Endothelial cell of umbilical vein (primary cell): Measurements from ENCODE around the gene OLA1.

ENCODE experiments used
- CTCF ChIP-seq, 2 donors: IDR thresholded peaks; 1 replicate in 1 of 2; 2 replicates in 1 of 2; pipeline ENCODE4 v1.5.1; 2011; ENCODE audit warnings: low read length in 2 of 2, mild to moderate bottlenecking in 2 of 2, moderate library complexity in 2 of 2, control low read depth in 1 of 2, inconsistent platforms in 1 of 2, low read depth in 1 of 2; ENCODE audit not compliant: insufficient read depth in 1 of 2; ENCODE audit errors: extremely low read depth in 1 of 2
- EZH2 ChIP-seq: IDR thresholded peaks from 2 replicates; pipeline ENCODE4 v1.6.1; 2012; ENCODE audit warnings: borderline replicate concordance, low read depth, mild to moderate bottlenecking, moderate library complexity, low read length, inconsistent platforms; ENCODE audit not compliant: severe bottlenecking
- FOS ChIP-seq: IDR thresholded peaks from 2 replicates; pipeline ENCODE4 v1.6.1; 2011; ENCODE audit warnings: mild to moderate bottlenecking, low read length, moderate library complexity, borderline replicate concordance; ENCODE audit not compliant: insufficient read depth
- JUN ChIP-seq: IDR thresholded peaks from 2 replicates; pipeline ENCODE4 v1.6.1; 2011; ENCODE audit warnings: borderline replicate concordance, low read depth; ENCODE audit not compliant: insufficient read length, insufficient read depth
- MAX ChIP-seq: IDR thresholded peaks from 2 replicates; pipeline ENCODE4 v1.6.1; 2011; ENCODE audit not compliant: insufficient read depth, insufficient read length
- POLR2A ChIP-seq: IDR thresholded peaks from 2 replicates; pipeline ENCODE4 v1.6.1; 2012; ENCODE audit warnings: low read depth, mild to moderate bottlenecking, control low read depth, low read length
- POLR2AphosphoS5 ChIP-seq: IDR thresholded peaks from 2 replicates; pipeline ENCODE4 v1.6.1; 2012; ENCODE audit warnings: low read depth, mild to moderate bottlenecking, control low read depth, low read length, moderate library complexity; ENCODE audit not compliant: insufficient read depth

GRCh38 chr2:174051741-174052583 is 196.4 kb downstream of the OLA1 start:
- TF ChIP-seq CTCF (IDR thresholded peaks at IDR 0.05; ENCODE audit: extremely low read depth in 1 of 2, insufficient read depth in 1 of 2, low read depth in 1 of 2, low read length in 2 of 2) (no peak), MAX (no peak), EZH2 (no peak), POLR2A (no peak), FOS (no peak), POLR2AphosphoS5 (no peak), JUN (no peak)
